Central memory CD4-positive, alpha-beta T cell (primary cell): ENCODE data around the gene TFCP2L1.

Experiments used
- DNase-seq: peaks from one replicate; pipeline ENCODE4 v3.0.0; 2022

Gene TFCP2L1

GRCh38 chr2:121266543-121267106 is 18.4 kb downstream of the TFCP2L1 start:
- DNase-seq, result no peak

- DNase-seq, result no peak
Measured at GRCh38 chr2:121263996-121264715, 20.8 kb downstream of the TFCP2L1 start.

GRCh38 chr2:121260370-121261154 is 24.4 kb downstream of the TFCP2L1 start:
- no peak for DNase-seq

GRCh38 chr2:121258051-121258450 is 27.0 kb downstream of the TFCP2L1 start:
- DNase-seq, result no peak

- no peak for DNase-seq
Measured at GRCh38 chr2:121257480-121257840, 27.5 kb downstream of the TFCP2L1 start.

- no peak for DNase-seq
Measured at GRCh38 chr2:121256720-121257479, 28.1 kb downstream of the TFCP2L1 start.

GRCh38 chr2:121255358-121255757 is 29.6 kb downstream of the TFCP2L1 start:
- no peak for DNase-seq

GRCh38 chr2:121254748-121255147 is 30.3 kb downstream of the TFCP2L1 start:
- no peak for DNase-seq

GRCh38 chr2:121253674-121254240 is 31.2 kb downstream of the TFCP2L1 start:
- DNase-seq, result no peak

- DNase-seq, result no peak
Measured at GRCh38 chr2:121253021-121253673, 31.9 kb downstream of the TFCP2L1 start.

- no peak for DNase-seq
Measured at GRCh38 chr2:121251497-121251896, 33.5 kb downstream of the TFCP2L1 start.

- no peak for DNase-seq
Measured at GRCh38 chr2:121248766-121249343, 36.1 kb downstream of the TFCP2L1 start.

- no peak for DNase-seq
Measured at GRCh38 chr2:121247971-121248370, 37.0 kb downstream of the TFCP2L1 start.

GRCh38 chr2:121247534-121247933 is 37.5 kb downstream of the TFCP2L1 start:
- DNase-seq, result no peak

GRCh38 chr2:121246704-121247255 is 38.2 kb downstream of the TFCP2L1 start:
- no peak for DNase-seq

GRCh38 chr2:121245913-121246312 is 39.1 kb downstream of the TFCP2L1 start:
- DNase-seq, result no peak

- no peak for DNase-seq
Measured at GRCh38 chr2:121245120-121245820, 39.7 kb downstream of the TFCP2L1 start.

GRCh38 chr2:121244616-121245015 is 40.4 kb downstream of the TFCP2L1 start:
- no peak for DNase-seq

GRCh38 chr2:121243821-121244460 is 41.1 kb downstream of the TFCP2L1 start:
- DNase-seq, result no peak

- no peak for DNase-seq
Measured at GRCh38 chr2:121242976-121243375, 42.0 kb downstream of the TFCP2L1 start.
